ENCODE results near the gene DOC2A.

DOC2A gene

GRCh38 chr16:30003670-30004423 lies 7.0 kb downstream of the DOC2A start:
- no peak for DNase-seq

GRCh38 chr16:30002614-30003346 lies 8.0 kb downstream of the DOC2A start:
- DNase-seq = no peak

- no peak for DNase-seq
These were observed 9.8 kb downstream of the DOC2A start for GRCh38 chr16:30000735-30001631.

GRCh38 chr16:29999605-30000004 lies 11.2 kb downstream of the DOC2A start:
- no peak for DNase-seq

- no peak for DNase-seq
These were observed 14.0 kb downstream of the DOC2A start for GRCh38 chr16:29996766-29997250.

GRCh38 chr16:29995911-29996765 lies 14.7 kb downstream of the DOC2A start, which contains the start of gene INO80E:
Gene INO80E (plus strand): TSS chr16:29996241. CDS start chr16:29996311, 70 bp downstream.
- DNase-seq = peak; percentile 98

GRCh38 chr16:29995324-29995910 lies 15.4 kb downstream of the DOC2A start, which contains the start of gene HIRIP3:
Gene HIRIP3 (minus strand): TSS chr16:29995617. CDS start chr16:29995605, 12 bp downstream.
- DNase-seq = peak; percentile 89

- peak; percentile 10 for DNase-seq
These were observed 16.1 kb downstream of the DOC2A start for GRCh38 chr16:29994600-29995323.

GRCh38 chr16:29993903-29994599 lies 16.8 kb downstream of the DOC2A start:
- DNase-seq = no peak

GRCh38 chr16:29993191-29993902 lies 17.5 kb downstream of the DOC2A start:
- DNase-seq = no peak

- DNase-seq = no peak
These were observed 18.4 kb downstream of the DOC2A start for GRCh38 chr16:29992344-29992967.

- no peak for DNase-seq
These were observed 19.3 kb downstream of the DOC2A start for GRCh38 chr16:29991571-29991904.

- DNase-seq = no peak
These were observed 19.8 kb downstream of the DOC2A start for GRCh38 chr16:29990883-29991570.

GRCh38 chr16:29990034-29990433 lies 20.8 kb downstream of the DOC2A start:
- no peak for DNase-seq

- no peak for DNase-seq
These were observed 21.5 kb downstream of the DOC2A start for GRCh38 chr16:29989111-29989858.

- DNase-seq = no peak
These were observed 22.3 kb downstream of the DOC2A start for GRCh38 chr16:29988346-29989075.

Measured in inflammatory macrophage treated with lipopolysaccharide for 4 hours (primary cell).